Stimulated activated CD8-positive, alpha-beta memory T cell treated with anti-CD3 and anti-CD28 coated beads, Interleukin-15, amount 100 ng/mL, for 1 hour (primary cell): Measurements from ENCODE around the gene BCAS3.

Experiments used
- DNase-seq: peaks from one replicate; pipeline ENCODE4 v3.0.0-alpha.2; 2020; ENCODE audit warnings: low read depth

BCAS3 gene

GRCh38 chr17:61160204-61160603 lies 482.6 kb downstream of the BCAS3 start:
- no peak for DNase-seq

GRCh38 chr17:61160789-61161445 lies 483.3 kb downstream of the BCAS3 start:
- no peak for DNase-seq

- DNase-seq, result no peak
Measured at GRCh38 chr17:61161615-61162134, 484.0 kb downstream of the BCAS3 start.

GRCh38 chr17:61164517-61164916 lies 486.9 kb downstream of the BCAS3 start:
- no peak for DNase-seq

GRCh38 chr17:61167075-61167474 lies 489.4 kb downstream of the BCAS3 start:
- no peak for DNase-seq

- no peak for DNase-seq
Measured at GRCh38 chr17:61168506-61168905, 490.9 kb downstream of the BCAS3 start.

GRCh38 chr17:61174310-61174709 lies 496.7 kb downstream of the BCAS3 start:
- no peak for DNase-seq

GRCh38 chr17:61175298-61176142 lies 497.9 kb downstream of the BCAS3 start:
- DNase-seq, result no peak

- DNase-seq, result no peak
Measured at GRCh38 chr17:61177351-61177750, 499.7 kb downstream of the BCAS3 start.

GRCh38 chr17:61178284-61178683 lies 500.6 kb downstream of the BCAS3 start:
- no peak for DNase-seq

- no peak for DNase-seq
Measured at GRCh38 chr17:61179380-61179806, 501.7 kb downstream of the BCAS3 start.

GRCh38 chr17:61183793-61184192 lies 506.1 kb downstream of the BCAS3 start:
- no peak for DNase-seq

GRCh38 chr17:61185385-61185784 lies 507.7 kb downstream of the BCAS3 start:
- no peak for DNase-seq

GRCh38 chr17:61187038-61187437 lies 509.4 kb downstream of the BCAS3 start:
- DNase-seq, result no peak

GRCh38 chr17:61188081-61188480 lies 510.4 kb downstream of the BCAS3 start:
- no peak for DNase-seq

- no peak for DNase-seq
Measured at GRCh38 chr17:61189968-61190367, 512.3 kb downstream of the BCAS3 start.

GRCh38 chr17:61196302-61196704 lies 518.7 kb downstream of the BCAS3 start:
- no peak for DNase-seq

GRCh38 chr17:61196799-61197198 lies 519.1 kb downstream of the BCAS3 start:
- DNase-seq, result no peak

- no peak for DNase-seq
Measured at GRCh38 chr17:61199431-61200338, 522.0 kb downstream of the BCAS3 start.

- no peak for DNase-seq
Measured at GRCh38 chr17:61200339-61200715, 522.7 kb downstream of the BCAS3 start.

GRCh38 chr17:61201211-61201610 lies 523.6 kb downstream of the BCAS3 start:
- no peak for DNase-seq

GRCh38 chr17:61202564-61202963 lies 524.9 kb downstream of the BCAS3 start:
- no peak for DNase-seq
